ENCODE results near the gene NOTCH4.

GRCh38 chr6:32190054-32190851 is 33.6 kb downstream of the NOTCH4 start, which contains the start of gene PBX2:
- TF ChIP-seq REST (IDR thresholded peaks at IDR 0.05; ENCODE audit: unreplicated experiment) (no peak), CTCF (conservative IDR thresholded peaks at IDR 0.05; ENCODE audit: low read depth in 2 of 2) (no peak), ETS1 (IDR thresholded peaks at IDR 0.05) (no peak), EZH2 (IDR thresholded peaks at IDR 0.05; ENCODE audit: low read depth, unreplicated experiment) (no peak), EZH2phosphoT487 (IDR thresholded peaks at IDR 0.05; ENCODE audit: unreplicated experiment) (no peak), POLR2AphosphoS5 (IDR thresholded peaks at IDR 0.05; ENCODE audit: low read depth) (peak; percentile 40), NANOG (IDR thresholded peaks at IDR 0.05; ENCODE audit: borderline replicate concordance) (no peak), ZNF462 (CRISPR knock-in tag; IDR thresholded peaks at IDR 0.05) (no peak), CREB1 (CRISPR knock-in tag; IDR thresholded peaks at IDR 0.05; ENCODE audit: low read depth) (no peak), ZNF114 (CRISPR knock-in tag; IDR thresholded peaks at IDR 0.05) (no peak), JUNB (IDR thresholded peaks at IDR 0.05; ENCODE audit: unreplicated experiment) (no peak), ZNF331 (CRISPR knock-in tag; IDR thresholded peaks at IDR 0.05; ENCODE audit: low read depth) (no peak), STAT1 (IDR thresholded peaks at IDR 0.05; ENCODE audit: unreplicated experiment) (no peak)

All from GM23338 (cell line).